H1 (cell line): ENCODE measurements around the gene CAP1. TPM values are rescaled to one million over a fixed set of nuclear protein-coding genes. Genes with fewer than 3 reads are reported as not detected.

Experiments
- CBX8 ChIP-seq: fragments of 300-800, 300-1000 bp; sonication (generic); IDR thresholded peaks from 2 replicates; pipeline ENCODE4 v1.7.1; 2016; ENCODE audit warnings: low read depth, low read length, borderline replicate concordance
- FOSL1 ChIP-seq: IDR thresholded peaks from 2 replicates; pipeline ENCODE4 v1.6.1; 2011; ENCODE audit warnings: mild to moderate bottlenecking, low read depth, low read length, moderate library complexity; ENCODE audit not compliant: insufficient read depth
- GABPA ChIP-seq: IDR thresholded peaks from 2 replicates; pipeline ENCODE4 v1.6.1; 2011; ENCODE audit warnings: mild to moderate bottlenecking, low read length, moderate library complexity, borderline replicate concordance; ENCODE audit not compliant: insufficient read depth
- TEAD4 ChIP-seq: IDR thresholded peaks from 2 replicates; pipeline ENCODE4 v1.6.1; 2012; ENCODE audit warnings: low read depth, low read length, inconsistent platforms, mixed read lengths
- polyA plus RNA-seq, 7 experiments: library from polyadenylated mRNA; depleted of rRNA in 3 of 7; stranded (reverse) in 5 of 7; unstranded in 2 of 7; fragments of >200 nt in 5 of 7; fragments of 200-250 nt in 2 of 7; gene quantifications; 1 replicate in 5 of 7; 2 replicates in 1 of 7; 4 replicates in 1 of 7; pipeline versions ENCODE4 v1.2.1 to v1.2.3, GENCODE V29; 2011 to 2013; ENCODE audit warnings: missing spikeins in 2 of 7, mixed read lengths in 2 of 7
- total RNA-seq: library from RNA; stranded (reverse); fragmentation: NEBNext Ultra II Directional; extraction: Animal tissue kit (Norgen Biotek cat#: 25700); gene quantifications from 2 replicates; pipeline ENCODE4 v1.2.1, GENCODE V29; 2021

CAP1 gene
- total and polyA plus RNA-seq, 2 of the 8 experiments (the other 6 are each of a cell fraction or from before 2014, with no cell fraction given) = 140 to 295 TPM

GRCh38 chr1:40092241-40092640, 51.7 kb downstream of the CAP1 start (continued):
- TF ChIP-seq GABPA (no peak), TEAD4 (no peak), FOSL1 (no peak), CBX8 (no peak)
